CD4-positive, alpha-beta T cell (primary cell): ENCODE measurements around the gene LRRC14B. TPM values are rescaled to one million over a fixed set of nuclear protein-coding genes. Genes with fewer than 3 reads are reported as not detected.
"Not testable (repeated sequence)": the region's sequence is repeated elsewhere in the genome, so short reads cannot be mapped to it uniquely, and the experiment has no call there.

Experiments
- ATAC-seq: fragments of 200-7000 bp; cut with Tn5 transposase; one replicate; pipeline ENCODE4 v1.10.0; 2022; ENCODE audit warnings: mild to moderate bottlenecking; ENCODE audit not compliant: poor library complexity
- CTCF ChIA-PET: fragments of 350-600 bp; sonication (Branson Sonifier 250); formaldehyde crosslinking; loops from one replicate; lab custom pipeline; 2021; ENCODE audit warnings: antibody characterized with exemption, inconsistent platforms; lab: Charles Lee
- POLR2A ChIA-PET: fragments of 350-600 bp; sonication (Branson Sonifier 250); formaldehyde crosslinking; loops from one replicate; lab custom pipeline; 2021; ENCODE audit warnings: antibody characterized with exemption, inconsistent platforms; lab: Charles Lee
- DNase-seq, 14 experiments: peaks; one replicate each; pipeline ENCODE4 v3.0.0-alpha.2; 2013 to 2020; ENCODE audit warnings: mixed read lengths in 2 of 14
- H3K27ac ChIP-seq, 2 donors: one replicate each; pipeline versions ENCODE4 v1.5.1 to v1.7.0; 2013; ENCODE audit warnings: low read length in 2 of 2, low read depth in 1 of 2, mild to moderate bottlenecking in 1 of 2
- H3K27me3 ChIP-seq, 2 experiments: 1 replicate in 1 of 2; 2 replicates in 1 of 2; pipeline versions ENCODE4 v1.6.1 to v1.7.0; 2013; ENCODE audit warnings: low read length in 2 of 2, control low read depth in 1 of 2, mild to moderate bottlenecking in 1 of 2, moderate library complexity in 1 of 2; ENCODE audit not compliant: insufficient read depth in 2 of 2, control insufficient read depth in 1 of 2
- H3K36me3 ChIP-seq: one replicate; pipeline ENCODE4 v1.6.1; 2013; ENCODE audit warnings: low read length, control low read depth; ENCODE audit not compliant: insufficient read depth
- H3K4me1 ChIP-seq: one replicate; pipeline ENCODE4 v1.6.1; 2013; ENCODE audit warnings: low read length, control low read depth; ENCODE audit not compliant: insufficient read depth
- H3K4me3 ChIP-seq: one replicate; pipeline ENCODE4 v1.5.1; 2013; ENCODE audit warnings: mild to moderate bottlenecking, low read length, moderate library complexity
- H3K9me3 ChIP-seq, 2 experiments: 1 replicate in 1 of 2; 2 replicates in 1 of 2; pipeline versions ENCODE4 v1.6.1 to v1.7.0; 2013; ENCODE audit warnings: low read length in 2 of 2, mild to moderate bottlenecking in 2 of 2, control low read depth in 1 of 2, moderate library complexity in 1 of 2; ENCODE audit not compliant: control insufficient read depth in 1 of 2, insufficient read depth in 1 of 2
- H3K27ac Mint-ChIP-seq: one replicate; pipeline ENCODE4 v1.8.0; 2020; ENCODE audit warnings: mixed read lengths
- H3K27me3 Mint-ChIP-seq: one replicate; pipeline ENCODE4 v1.8.0; 2021; ENCODE audit warnings: mixed read lengths
- H3K36me3 Mint-ChIP-seq: one replicate; pipeline ENCODE4 v1.8.0; 2021; ENCODE audit warnings: low read depth, mixed read lengths
- H3K4me1 Mint-ChIP-seq: one replicate; pipeline ENCODE4 v1.8.0; 2021; ENCODE audit warnings: low read depth, mixed read lengths
- H3K4me3 Mint-ChIP-seq: one replicate; pipeline ENCODE4 v1.8.0; 2020; ENCODE audit warnings: mild to moderate bottlenecking, mixed read lengths
- H3K9me3 Mint-ChIP-seq: one replicate; pipeline ENCODE4 v1.8.0; 2020; ENCODE audit warnings: mixed read lengths
- CTCF ChIP-seq: fragments of 200-600 bp; IDR thresholded peaks from one replicate; pipeline ENCODE4 v1.8.0; 2022; ENCODE audit warnings: antibody characterized with exemption, mild to moderate bottlenecking
- intact Hi-C, 2 experiments: fragments of 100-400 bp; cut with DNase I in 1 of 2; cut with micrococcal nuclease in 1 of 2; formaldehyde crosslinking; loops; one replicate each; pipeline versions ENCODE4 v1.15.1 to v1.9.0; 2023 to 2025; cut with DNase I, micrococcal nuclease
- total RNA-seq, 174 experiments: library from RNA in 2 of 174; stranded (reverse) in 2 of 174; gene quantifications; one replicate each; pipeline ENCODE4 v1.2.3 and lab custom pipeline; 2021 to 2026

Gene LRRC14B
- total RNA-seq, 2 experiments from 2014 or later, result 0.14 TPM; not detected in 1

GRCh38 chr5:217494-218456 lies 26.5 kb downstream of the LRRC14B start, which contains the start of the genes CCDC127 and SDHA:
Gene CCDC127, minus strand, starts transcription at chr5:218153. Its CDS starts 1,304 bp downstream, at chr5:216849.
Gene SDHA, plus strand, starts transcription at chr5:218320. Its CDS starts 36 bp downstream, at chr5:218356.
- CTCF ChIA-PET, result interaction anchor here (0.8 to 3.1 kb wide), 3 partner anchors 14 to 53 kb away, joined by 3 to 19 read pairs (median 6); partner anchors contain the start of gene PDCD6
- intact Hi-C loops, result loop anchor here in 1 of 2 experiments (1.0 to 10.0 kb wide), 3 partner anchors 29 to 227 kb away; partner anchors contain the start of genes EXOC3 and PDCD6
- peak within 1 kb of the TSS; percentile 99 for H3K4me3 Mint-ChIP-seq

GRCh38 chr5:218457-219291 lies 27.4 kb downstream of the LRRC14B start:
- H3K9me3 Mint-ChIP-seq, result no peaks in the 10 kb centered on the region
- peak overlapping the region; percentile 96 for H3K27ac Mint-ChIP-seq
- DNase-seq (peak in 7 of 14 experiments; percentile 3 to 46 (median 21)), ATAC-seq (peak; percentile 3)
- H3K4me1 Mint-ChIP-seq, result peaks cover 73% of the 10 kb centered on the region
- no peak for TF ChIP-seq CTCF
- Histone ChIP-seq H3K4me1 (peaks cover 46% of the 10 kb centered on the region), H3K27me3 (no peaks in the 10 kb centered on the region), H3K9me3 (no peaks in the 10 kb centered on the region), H3K36me3 (peaks cover 12% of the 10 kb centered on the region), H3K27ac (peak overlapping the region; percentile 57 to 58), H3K4me3 (peak overlapping the region; percentile 93)
- H3K27me3 Mint-ChIP-seq, result no peaks in the 10 kb centered on the region
- peak overlapping the region; percentile 95 for H3K4me3 Mint-ChIP-seq
- ChIA-PET CTCF (interaction anchor here (0.8 to 3.1 kb wide), 3 partner anchors 13 to 52 kb away, joined by 3 to 19 read pairs (median 6); partner anchors contain the start of gene PDCD6), POLR2A (interaction anchor here (1.0 to 3.7 kb wide), 8 partner anchors 10 to 245 kb away, joined by 3 to 49 read pairs (median 4); partner anchors contain the start of gene PDCD6)
- peaks cover 65% of the 10 kb centered on the region for H3K36me3 Mint-ChIP-seq
- intact Hi-C loops, result loop anchor here (1.0 to 10.0 kb wide), 3 partner anchors 30 to 226 kb away; partner anchors contain the start of genes EXOC3 (in 1 of the 2) and PDCD6 (in 1 of the 2)

More at GRCh38 chr5:217494-218456, 26.5 kb downstream of the LRRC14B start, which contains the start of the genes CCDC127 and SDHA:
- H3K27ac Mint-ChIP-seq, result peak within 1 kb of the TSS; percentile 96
- POLR2A ChIA-PET, result interaction anchor here (0.6 to 3.7 kb wide), 8 partner anchors 9 to 246 kb away, joined by 3 to 49 read pairs (median 4); partner anchors contain the start of genes LRRC14B and PDCD6
- H3K4me1 Mint-ChIP-seq, result peaks cover 66% of the 10 kb centered on the region
- H3K27me3 ChIP-seq, H3K27me3 Mint-ChIP-seq, H3K9me3 ChIP-seq, H3K9me3 Mint-ChIP-seq: not testable (repeated sequence)
- Histone ChIP-seq H3K27ac (peak within 1 kb of the TSS; percentile 57 to 80), H3K4me3 (peak within 1 kb of the TSS; percentile 93), H3K4me1 (peaks cover 44% of the 10 kb centered on the region), H3K36me3 (peaks cover 15% of the 10 kb centered on the region)
- peaks cover 59% of the 10 kb centered on the region for H3K36me3 Mint-ChIP-seq
- peak; percentile 95 to 100 (median 98) for DNase-seq
- peak; percentile 30 for TF ChIP-seq CTCF
- ATAC-seq, result peak; percentile 81
